ENCODE measurements around the gene OXCT2.
"Not testable (repeated sequence)": the region's sequence is repeated elsewhere in the genome, so short reads cannot be mapped to it uniquely, and the experiment has no call there.

Gene OXCT2

DNA sequence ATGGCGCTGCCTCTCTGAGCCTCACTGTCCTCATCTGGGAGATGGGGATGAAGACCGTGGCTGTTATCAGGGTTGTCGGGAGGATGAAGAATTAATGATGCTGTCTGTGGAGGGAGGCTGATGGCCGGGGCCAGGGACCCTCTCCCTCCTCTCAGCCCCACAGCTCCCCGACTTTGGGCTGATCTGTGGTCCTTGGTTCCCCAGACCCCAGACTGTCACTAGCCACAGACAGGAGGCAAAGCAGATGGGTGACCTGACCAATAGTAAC is 15.9 kb upstream of the OXCT2 start:
- DNase-seq: not testable (repeated sequence)

DNA sequence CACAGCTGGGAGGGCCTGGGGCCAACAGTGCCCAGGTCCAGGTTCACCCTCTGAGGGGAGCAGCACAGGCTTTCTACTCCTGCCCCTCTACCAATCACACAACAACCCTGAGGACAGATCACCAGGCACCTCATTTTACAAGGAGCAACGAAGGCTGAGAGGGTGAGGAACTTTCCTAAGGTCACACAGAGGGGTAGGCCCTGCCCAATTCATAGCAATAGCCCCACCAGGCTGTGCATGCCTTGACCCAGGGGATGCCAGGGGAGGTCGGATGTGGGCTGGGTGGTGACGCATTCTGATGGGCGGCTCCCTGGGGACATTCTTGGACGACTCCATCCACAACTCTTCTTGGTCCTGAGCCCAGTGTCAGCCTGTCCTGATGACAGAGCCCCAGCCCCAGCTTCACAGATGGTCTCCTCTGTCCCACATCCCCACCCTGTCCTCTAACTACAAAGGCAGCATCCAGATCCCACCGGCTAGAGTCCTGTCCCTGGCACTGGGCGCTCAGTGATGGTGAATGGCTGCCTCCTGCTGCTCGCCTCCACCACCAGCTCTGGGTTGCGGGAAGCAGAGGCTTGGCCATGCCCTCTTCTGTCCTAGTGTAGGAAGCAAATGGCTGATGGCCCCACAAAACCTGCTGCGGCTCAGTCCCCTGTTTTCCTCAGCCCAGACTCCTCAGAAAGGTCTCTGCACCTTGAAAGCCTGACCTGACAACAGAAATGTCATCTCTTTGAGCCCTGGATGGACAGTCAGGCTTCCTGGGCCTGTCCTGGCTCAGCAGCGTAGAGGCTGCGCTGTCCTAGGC is 15.4 kb upstream of the OXCT2 start:
- not testable (repeated sequence) for DNase-seq

- not testable (repeated sequence) for DNase-seq
These were observed 11.5 kb upstream of the OXCT2 start for GRCh38 chr1:39782685-39783084.

DNA sequence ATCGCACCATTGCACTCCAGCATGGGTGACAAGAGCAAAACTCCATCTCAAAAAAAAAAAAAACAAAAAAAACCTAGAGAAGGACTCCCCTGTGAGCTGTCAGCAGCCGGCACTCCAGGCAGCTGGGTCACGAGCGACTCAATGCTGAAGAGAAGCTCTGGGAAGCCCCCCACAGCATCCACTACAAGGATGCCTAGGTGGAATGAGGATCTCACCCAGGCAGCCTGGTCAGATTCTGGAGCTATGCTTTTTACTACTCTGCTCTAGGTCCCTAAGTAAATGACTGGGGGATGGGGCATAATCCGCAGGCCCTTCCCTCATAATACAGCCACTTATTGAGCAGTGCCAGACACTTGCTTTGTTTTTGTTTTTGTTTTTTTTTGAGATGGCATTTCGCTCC is 11.0 kb upstream of the OXCT2 start:
- DNase-seq: no peak

DNA sequence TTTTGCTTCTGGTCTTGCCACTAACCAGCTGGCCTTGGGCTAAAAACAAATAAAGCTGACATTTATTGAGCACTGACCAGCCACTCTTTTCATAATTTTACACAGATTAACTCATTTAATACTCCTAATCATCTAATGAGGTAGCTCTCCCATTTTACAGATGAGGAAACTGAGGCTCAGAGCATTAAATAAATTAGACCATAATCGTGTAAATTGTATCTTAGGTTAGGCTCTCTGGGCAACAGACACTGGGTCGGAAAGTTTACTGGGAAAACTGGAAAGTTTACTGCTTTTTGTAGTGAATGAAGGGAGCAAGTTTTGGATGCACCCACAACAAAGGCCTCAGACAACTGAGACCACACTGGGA is 10.2 kb upstream of the OXCT2 start:
- DNase-seq: no peak

GRCh38 chr1:39779821-39780220 is 8.7 kb upstream of the OXCT2 start:
- DNase-seq: no peak

DNA sequence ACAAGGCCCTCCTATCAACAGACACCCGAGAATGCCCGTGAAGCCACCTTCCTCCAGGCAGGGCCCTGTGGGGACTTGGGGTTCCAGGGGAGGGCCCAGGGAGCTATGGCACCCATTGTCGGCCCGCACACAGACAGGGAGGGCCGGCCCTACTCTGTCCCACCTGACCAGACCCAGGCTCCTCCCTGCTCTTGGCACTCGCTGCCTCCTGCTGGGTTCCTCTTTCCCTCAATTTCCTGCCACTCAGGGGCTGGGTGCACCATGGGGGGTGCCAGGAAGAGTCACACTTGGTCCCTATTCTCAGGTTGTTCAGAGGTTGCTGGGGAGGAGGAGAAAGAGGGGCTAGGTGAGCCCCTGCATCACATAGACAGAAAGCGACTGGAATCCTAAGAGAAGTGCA is 8.0 kb upstream of the OXCT2 start:
- DNase-seq: no peak

GRCh38 chr1:39778463-39779099 is 7.4 kb upstream of the OXCT2 start:
- DNase-seq: not testable (repeated sequence)

GRCh38 chr1:39777896-39778295 is 6.7 kb upstream of the OXCT2 start:
- DNase-seq: not testable (repeated sequence)

DNA sequence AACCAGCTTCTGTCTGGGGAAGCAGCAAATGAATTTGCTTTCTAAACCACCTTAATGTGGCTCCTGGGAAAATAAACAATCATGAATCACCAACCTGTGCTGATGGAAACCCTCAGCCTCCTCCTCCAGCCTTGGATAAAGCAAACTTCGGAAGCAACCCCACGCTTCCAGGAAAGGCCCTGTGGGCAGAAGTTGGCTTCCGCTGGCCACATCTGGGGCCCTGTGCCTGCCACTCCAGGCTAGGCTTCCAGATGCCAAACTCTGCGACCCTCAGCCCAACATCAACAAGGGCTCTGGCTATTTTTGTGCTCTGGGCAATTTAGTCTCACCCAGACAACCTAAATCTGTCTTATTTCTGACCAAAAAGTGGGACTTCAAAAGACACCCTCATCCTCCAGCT is 6.2 kb upstream of the OXCT2 start:
- DNase-seq: no peak

- no peak for DNase-seq
These were observed 5.7 kb upstream of the OXCT2 start for GRCh38 chr1:39776886-39777285.

GRCh38 chr1:39776400-39776713 is 5.2 kb upstream of the OXCT2 start:
- no peak for DNase-seq

DNA sequence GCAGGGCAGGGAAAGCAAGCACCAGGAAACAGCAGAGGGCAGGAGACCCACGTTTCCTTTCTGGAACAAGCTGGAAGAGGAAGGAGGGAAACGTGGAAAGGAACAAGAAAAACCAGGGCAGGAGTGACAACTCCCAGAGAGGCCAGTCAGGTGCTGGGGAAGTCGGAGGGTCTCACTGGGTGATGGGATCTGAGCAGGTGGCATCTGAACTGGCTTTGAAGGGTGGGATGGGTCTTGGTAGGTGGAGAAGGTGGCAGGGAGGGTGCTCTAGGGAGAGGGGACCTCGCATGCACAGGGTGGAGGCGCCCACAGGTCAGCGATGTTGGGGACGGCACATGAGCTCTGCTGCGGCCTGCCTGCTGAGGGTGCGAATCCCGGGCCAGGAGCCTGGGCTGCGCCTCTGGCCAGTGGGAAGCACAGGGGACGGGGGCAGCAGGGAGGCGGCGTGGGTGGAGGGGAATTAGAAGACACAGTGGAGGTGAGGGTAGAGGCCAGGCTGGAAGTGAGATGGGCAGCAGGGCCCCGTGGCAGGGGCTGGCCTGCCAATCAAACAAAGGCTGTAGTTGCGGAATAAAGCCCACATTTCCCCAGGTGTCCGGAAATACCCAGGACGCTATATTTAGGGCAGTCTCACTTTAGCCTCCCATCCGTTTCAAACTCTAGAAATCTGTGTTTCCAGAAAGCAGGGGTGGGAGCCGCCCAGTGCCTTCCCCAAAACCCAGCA is 4.7 kb upstream of the OXCT2 start:
- DNase-seq: not testable (repeated sequence)

DNA sequence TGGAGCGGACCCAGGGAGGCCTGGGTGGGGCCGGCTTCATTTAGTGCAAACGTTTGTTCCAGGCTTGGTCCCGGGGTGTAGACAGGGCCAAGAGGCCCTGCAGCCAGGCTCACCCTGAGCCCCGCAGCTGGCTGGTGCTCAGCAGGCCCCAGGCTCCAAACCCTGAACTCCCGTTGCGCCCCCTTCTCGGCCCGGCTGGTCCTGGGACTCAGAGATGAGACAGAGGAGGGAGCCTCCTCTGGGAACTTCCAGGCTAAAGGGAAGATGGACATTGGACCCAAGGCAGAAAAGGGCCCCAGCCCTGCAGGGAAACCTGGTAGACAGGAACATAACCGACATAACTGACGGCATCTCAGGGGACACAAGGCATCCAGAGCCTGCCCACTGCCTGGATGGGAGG is 4.0 kb upstream of the OXCT2 start:
- not testable (repeated sequence) for DNase-seq

DNA sequence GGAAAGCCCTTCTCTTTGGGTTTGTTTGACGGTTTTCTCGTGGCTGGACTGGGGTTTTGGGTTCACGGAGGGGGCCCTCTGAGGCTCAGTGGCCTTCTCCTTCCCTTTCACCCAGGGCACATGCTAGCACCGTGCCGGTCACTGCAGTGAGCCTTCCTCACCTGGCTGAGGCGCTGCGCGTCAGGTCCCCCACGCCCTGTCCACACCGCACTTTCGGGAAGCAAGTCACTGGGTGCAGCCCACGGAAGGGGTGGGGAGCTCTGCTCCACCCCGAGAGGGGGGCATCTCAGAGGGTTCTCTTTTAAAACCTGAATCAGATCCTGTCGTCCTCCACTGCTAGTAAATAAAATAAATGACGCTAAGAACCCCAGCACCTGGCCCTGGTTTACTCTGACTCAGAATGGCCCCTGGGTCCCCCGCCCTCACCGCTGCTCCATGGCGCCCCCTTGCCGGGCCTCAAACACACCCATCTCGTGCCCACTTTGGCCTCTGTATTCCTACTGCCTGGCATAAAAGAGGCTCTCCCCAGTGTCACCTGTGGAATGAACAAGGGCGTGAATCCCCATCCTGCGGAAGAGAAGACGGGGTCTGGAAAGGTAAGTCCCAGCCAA is 2.3 kb upstream of the OXCT2 start:
- not testable (repeated sequence) for DNase-seq

DNA sequence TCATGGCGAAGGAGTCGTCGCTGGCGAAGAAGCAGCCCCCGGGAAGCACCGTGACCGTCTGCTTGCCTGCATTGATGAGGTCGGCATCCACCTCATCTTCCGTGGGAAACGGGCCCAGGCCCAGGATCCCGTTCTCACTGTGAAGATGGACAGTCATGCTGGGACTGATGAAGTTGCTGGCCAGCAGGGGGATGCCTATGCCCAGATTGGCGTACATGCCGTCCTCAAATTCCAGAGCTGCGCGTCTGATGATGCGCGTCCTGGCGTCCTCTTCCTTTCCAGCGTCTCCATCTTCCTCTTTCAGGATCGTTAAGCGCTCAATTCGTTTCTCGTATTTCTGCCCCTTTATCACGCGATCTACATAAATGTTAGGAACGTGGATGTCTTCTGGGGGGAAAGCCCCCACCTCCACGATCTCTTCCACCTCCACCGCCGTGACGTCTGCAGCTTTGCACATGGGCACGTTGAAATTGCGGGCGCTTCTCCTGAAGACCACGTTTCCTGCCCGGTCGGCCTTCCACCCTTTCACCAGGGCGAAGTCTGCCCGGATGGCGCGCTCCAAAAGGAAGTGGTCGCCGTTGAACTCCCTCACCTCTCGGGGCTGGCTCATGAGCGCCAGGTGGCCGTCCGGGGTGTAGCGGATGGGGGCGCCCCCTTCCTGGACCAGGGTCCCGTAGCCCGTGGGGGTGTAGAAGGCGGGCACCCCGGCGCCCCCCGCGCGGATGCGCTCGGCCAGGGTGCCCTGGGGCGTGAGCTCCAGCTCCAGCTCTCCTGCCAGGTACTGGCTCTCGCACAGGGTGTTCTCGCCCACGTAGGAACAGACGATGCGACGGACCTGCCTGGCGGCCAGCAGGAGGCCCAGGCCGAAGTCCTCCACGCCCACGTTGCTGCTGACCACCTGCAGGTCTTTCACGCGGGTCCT is 787 bp downstream of the OXCT2 start:
- DNase-seq: not testable (repeated sequence)

DNA sequence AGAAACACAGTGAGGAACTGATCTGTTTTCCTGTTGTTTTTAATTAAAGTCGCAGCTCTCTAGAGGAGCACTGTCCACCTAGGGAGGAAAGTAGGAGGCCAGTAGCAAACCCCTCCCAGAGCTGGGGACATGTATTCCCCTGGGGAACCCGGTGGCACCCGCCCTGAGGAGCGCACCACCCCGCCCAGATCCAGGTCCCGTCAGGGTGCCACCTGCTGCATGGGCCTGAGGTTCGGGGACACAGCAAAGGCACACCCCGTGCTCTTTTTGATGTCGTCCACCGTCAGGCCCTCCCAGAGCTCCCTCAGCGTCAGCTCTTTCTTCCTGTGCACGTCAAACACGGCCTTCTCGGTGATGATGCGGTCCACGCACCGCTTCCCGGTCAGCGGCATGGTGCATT is 1.6 kb downstream of the OXCT2 start:
- not testable (repeated sequence) for DNase-seq

DNA sequence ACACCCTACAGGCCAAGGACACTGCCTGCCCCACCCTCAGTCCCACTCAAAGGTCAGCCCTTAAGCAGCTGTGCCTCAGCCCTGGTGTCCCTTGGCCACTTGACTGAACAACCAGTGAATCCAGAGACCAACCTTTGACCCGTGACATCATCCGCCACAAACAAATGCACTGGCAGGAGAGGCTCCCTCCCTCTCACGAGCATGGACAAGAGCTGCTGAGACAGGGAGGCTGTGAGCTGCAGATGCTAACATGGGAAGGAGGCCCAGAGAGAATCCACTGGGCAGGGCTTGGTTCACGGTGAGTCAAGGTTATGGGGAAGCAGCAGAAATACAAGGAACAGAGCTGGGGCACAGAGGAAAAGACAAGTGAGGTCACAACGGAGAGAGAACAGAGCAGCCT is 4.7 kb downstream of the OXCT2 start:
- DNase-seq: not testable (repeated sequence)

- not testable (repeated sequence) for DNase-seq
These were observed 6.6 kb downstream of the OXCT2 start for GRCh38 chr1:39764512-39764911.

DNA sequence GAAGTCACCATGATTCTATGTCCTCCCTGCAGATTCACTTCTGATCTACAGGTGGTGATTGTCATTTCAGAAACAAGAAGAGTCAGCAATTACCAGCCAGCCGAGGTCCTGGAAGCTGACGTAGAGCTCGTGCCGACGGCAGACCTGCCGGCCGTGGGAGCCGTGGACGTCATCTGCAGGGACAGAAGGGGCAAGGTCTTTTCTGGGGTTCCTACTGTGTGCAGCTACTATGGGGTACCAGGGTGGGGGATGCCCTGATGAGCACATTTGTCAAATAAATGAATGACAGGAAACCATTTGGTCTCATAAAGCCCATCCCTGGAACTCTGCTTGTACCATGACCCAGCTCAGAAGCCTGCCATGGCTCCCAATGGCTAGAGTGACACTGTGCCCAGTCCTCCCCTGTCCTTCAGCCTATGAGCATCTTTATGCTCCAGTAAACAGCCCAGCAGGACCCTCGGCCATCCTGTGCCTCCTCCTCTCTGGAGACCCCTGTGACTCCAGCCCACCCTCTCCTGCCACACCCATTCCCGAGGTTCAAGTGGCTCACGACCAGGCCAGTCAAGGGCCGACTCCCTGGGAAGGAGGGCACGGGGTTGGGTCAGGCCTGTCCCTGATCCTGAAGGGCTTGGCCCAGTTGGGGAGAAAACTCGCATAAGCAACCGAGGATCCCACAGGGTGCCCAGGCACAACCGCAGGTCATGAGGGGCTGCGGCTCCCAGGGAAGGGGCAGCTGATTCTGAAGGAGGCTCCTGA is 7.4 kb downstream of the OXCT2 start:
- DNase-seq: not testable (repeated sequence)

- DNase-seq: no peak
These were observed 8.3 kb downstream of the OXCT2 start for GRCh38 chr1:39762550-39763540.

Data from activated T-cell treated with anti-CD3 and anti-CD28 coated beads, Interleukin-2, amount 50 U/mL, for 48 hours (primary cell).